Astrocyte of the hippocampus (primary cell): ENCODE measurements around the gene YIPF3.
A peak's percentile ranks its signal among the peaks of the same experiment; 100 is the strongest.
"Not testable (repeated sequence)": the region's sequence is repeated elsewhere in the genome, so short reads cannot be mapped to it uniquely, and the experiment has no call there.

Experiments
- DNase-seq: peaks from one replicate; pipeline ENCODE4 v3.0.0; 2011; ENCODE audit warnings: low read depth, low spot score

Gene YIPF3

DNA sequence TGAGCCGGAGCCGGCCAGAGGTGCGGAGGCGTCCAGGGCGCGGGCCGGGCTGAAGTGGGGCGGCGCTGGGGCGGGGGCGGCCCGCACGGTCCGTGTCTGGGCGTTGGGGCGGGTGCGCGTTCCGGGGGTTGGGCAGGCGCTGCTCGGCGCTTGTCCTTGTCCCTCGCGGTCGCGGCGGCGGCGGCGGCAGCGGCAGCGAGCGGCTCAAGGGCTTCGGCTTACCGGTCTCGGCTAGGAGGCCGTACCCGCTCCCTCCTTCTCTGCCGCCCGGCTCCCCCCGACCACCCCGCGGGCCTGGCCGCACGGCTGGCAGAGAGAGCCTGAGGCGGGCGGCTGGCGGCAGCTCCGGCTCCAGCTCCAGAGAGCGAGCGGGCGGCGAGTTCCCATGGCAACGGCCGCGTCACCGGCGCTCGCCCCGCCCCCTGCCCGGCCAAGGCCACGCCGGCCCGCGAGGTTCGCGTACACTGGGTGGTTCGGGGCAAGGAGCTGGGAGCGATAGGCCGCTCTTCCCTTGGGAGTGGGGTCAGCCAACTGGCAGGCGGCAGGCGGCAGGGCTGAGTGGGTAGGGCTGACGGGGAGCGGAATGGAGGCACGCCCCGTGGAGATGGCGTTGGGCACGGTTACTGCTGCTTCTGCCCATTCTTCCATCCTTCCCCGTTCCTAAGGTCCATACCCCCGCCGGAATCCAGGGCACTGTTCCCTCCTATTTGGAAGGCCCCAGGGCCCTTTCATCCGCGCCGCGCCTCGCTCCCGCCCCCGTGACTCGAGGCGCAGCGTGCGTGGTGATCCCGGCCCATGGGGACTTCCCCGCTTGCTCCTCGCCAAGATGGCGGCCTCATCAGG, 6.5 kb downstream of the YIPF3 start, which contains the start of gene LRRC73:
TSS of gene LRRC73 (minus strand) at position 363 of the 843 bp plus-strand sequence. CDS start 561 bp downstream, outside the sequence.
- peak; percentile 94 for DNase-seq

DNA sequence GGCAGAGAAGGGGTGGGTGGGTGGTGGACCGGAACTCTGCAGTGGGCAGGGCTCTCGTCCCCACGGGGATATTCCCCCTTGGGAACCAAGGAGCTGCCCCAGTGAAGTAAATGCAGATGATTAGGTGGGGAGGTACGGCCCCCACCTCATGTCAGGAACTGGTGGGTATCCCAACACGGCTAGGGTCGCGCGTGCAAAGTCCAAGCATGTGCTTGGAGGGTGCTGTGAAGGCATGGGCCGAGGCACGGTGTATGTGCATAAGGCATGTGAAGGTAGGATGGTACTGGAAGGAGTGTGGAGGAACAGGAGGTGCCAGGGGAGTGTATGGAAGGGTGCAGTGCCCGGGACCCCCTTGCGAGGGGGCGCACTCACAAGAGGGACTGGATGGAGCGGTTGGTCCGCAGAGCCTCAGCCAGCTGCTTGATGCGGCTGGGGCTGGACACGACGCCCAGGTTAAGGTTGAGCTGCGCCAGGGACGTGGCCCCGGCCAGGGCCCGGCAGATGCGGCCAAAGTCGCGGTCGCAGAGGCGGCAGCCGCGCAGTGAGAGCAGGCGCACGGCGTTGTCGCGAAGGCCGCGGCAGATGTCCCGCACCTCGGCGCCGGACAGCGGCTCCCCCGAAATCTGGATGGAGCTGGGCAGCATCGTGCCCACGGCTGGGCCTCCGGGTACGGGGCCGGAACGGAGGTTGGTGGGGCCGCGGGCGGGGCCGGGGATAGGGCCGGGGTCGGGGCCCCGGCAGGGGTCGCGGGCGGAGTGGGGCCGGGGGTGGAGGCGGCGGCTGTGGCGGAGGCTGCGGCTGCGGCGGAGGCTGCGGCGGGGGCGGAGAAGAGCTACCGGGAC, 7.4 kb downstream of the YIPF3 start:
- peak; percentile 32 for DNase-seq

DNA sequence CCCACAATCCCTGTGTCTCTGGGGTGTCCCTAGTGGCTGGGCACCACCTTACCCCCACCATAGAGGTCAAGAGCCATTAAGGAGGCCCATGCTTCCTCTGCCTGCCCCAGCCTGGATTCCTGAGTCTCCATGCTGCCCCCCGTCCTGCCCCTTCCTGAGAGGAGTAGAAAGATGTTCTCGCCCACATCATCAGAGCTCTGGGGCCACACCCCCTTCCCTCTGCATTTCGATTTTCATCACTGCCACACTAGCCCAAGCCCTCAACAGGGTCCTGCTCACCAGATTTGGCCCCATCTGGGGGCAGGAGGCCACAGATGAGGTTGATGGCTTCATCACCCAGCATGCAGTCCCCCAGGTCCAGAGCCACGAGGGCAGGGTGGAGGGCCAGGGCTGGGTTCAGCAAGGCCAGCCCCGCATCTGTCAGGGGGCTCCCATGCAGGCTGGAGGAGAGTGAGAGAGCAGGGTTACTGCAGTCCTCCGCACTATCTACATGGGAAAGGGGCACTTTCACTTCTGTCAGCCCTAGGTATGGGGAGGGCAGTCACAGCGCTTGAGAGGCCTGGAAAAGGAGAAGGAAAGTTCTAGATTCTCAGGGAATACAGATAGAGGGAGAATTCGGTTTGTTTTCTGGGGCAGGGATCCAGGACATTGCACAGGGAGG, 8.1 kb downstream of the YIPF3 start:
- DNase-seq: no peak

DNA sequence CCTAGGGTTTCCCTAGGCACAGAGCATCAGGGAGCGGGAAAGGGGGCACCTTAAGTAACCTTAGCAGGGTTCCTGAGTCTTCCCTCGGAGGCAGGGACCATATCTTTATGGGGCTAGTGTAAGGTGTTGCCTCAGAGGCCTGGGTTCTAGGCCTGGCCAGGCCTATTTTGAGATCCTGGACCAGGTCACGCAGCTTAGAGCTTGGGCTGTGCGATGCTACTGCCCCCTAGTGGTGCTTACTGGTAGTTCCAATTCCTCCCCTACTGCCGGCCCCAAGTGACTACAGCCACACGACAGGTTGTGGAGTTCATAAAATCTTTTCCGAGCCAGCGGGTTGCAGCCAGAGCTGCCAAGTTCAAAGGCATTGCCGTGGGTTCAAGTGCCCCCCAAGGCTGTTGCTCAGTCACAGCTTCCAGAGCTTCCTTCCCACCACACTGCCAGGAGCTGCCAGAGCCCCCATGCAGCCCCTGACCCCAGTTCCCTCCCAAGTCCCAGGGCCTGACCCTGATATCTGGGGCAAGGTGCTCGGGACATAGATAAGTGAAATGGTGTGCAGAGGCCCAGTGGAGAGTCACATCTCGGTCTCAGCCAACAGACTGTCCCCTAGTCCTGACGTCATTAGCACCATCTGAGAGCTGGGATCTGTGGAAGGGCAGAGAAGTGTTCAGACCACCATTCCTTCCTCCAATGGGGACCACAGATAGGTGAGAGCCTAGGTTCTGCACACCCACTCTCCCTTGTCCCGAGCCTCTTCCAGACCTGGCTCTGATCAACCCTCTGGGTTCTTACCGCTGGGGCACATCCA, 9.9 kb downstream of the YIPF3 start:
- peak; percentile 92 for DNase-seq

DNA sequence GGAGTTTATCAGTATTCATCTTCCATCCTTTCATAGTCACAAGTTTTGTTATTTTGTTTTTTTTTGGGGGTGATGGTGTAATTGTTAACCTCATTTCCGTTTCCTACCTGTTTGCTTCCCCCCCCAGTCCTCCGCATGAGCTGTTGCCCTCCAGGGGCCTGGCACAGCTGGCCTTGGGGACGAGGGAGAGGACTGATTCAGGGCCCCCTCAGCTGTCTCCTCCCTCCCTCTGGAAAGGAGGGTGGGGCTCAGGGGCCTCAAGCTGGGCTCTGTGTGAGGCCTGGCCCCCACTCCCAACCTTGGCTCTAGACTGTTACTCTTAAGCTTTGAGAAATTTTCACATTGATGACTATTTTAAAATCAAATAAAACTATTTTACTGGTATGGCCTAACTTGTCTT, 10.6 kb downstream of the YIPF3 start:
- DNase-seq: no peak

DNA sequence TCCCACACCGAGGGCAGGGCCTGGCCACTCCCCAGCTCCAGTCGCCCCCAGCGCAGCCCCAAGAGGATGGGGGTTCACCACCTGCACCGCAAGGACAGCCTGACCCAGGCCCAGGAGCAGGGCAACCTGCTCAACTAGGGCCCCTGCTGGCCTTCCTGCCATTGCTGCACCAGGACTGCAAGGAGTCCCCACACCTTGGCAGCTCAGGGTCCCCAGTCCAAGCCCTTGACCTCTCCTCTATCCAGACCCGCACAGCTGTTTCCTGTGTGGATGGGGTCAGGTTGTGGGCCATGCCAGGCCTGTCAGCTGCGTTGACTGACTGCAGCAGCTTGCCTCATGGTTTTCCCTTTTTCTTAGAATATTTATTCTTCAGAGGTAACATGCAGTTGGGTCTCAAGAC, 11.0 kb downstream of the YIPF3 start:
- DNase-seq: no peak

DNA sequence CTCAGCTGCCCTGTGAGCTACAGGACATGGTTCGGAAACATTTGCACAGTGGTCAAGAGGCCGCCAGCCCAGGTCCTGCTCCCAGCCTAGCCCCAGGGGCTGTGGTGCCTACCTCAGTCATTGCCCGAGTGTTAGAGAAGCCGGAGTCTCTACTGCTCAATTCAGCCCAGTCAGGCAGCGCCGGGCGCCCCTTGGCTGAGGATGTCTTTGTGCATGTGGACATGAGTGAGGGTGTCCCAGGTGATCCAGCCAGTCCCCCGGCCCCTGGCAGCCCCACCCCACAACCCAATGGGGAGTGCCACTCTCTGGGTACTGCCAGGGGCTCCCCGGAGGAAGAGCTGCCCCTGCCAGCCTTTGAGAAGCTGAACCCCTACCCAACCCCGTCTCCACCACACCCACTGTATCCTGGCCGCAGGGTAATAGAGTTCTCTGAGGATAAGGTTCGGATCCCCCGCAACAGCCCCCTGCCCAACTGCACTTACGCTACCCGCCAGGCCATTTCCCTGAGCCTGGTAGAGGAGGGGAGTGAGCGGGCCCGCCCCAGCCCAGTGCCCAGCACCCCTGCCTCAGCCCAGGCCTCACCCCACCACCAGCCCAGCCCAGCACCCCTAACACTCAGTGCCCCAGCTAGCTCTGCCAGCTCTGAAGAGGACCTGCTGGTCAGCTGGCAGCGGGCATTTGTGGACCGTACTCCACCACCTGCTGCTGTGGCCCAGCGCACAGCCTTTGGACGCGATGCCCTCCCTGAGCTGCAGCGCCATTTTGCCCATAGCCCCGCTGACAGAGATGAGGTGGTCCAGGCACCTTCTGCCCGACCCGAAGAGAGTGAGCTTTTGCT, 11.8 kb downstream of the YIPF3 start:
- DNase-seq: no peak

DNA sequence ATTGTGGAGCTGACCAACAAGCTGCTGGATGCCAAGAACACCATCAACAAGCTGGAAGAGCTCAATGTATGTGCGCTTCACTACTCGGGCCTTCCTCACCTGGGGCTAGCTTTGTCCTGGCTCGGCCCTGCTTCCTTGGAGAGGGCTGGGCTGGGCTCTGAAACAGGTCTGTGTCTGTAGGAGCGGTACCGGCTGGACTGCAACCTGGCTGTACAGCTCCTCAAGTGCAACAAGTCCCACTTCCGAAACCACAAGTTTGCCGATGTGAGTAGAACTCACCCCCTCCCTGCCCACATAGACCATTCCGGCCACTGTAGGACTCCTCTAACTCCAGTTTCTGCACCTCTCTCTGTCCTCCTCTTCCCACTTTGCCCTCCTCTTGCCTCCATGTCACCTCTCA, 13.3 kb downstream of the YIPF3 start:
- no peak for DNase-seq

DNA sequence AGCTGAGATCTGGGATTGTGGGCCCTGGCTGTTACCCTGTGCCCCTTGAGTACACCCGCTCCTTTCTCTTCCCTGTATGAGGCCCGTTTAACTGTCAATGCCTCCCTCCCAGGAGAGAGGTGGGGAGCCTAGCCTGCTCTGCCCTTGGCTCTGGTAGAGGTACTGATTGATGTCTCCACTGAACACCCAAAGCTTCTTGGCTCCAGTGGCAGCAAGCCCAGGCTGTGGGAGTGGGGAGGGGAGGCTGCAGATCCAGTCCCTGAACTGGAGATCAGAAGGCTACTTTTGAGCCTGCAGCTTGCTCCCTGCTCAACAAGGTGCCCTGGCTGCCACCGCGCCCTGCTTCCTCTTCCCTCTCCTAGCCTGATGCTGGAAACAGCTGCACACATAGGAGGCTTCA, 14.1 kb downstream of the YIPF3 start:
- no peak for DNase-seq

DNA sequence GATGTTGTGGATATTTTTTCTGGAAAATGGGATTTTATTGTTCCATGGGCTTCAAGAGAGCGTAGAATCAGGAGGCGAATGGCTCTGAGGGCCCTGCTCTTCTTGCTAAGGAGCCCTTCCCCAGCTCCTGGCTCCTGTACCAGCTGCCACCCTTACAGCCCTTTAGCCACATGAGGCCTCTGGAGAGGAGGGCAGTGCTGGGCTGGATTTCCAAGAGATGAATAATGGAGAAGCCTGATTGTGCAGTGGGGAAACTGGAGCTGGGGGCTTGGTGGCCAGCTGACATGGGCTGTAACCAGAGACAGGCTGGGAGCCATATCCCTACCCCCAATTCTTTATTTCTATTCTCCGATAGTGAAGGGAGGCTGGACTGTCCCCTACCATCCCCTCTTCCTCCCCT, 15.8 kb downstream of the YIPF3 start:
- DNase-seq: no peak

DNA sequence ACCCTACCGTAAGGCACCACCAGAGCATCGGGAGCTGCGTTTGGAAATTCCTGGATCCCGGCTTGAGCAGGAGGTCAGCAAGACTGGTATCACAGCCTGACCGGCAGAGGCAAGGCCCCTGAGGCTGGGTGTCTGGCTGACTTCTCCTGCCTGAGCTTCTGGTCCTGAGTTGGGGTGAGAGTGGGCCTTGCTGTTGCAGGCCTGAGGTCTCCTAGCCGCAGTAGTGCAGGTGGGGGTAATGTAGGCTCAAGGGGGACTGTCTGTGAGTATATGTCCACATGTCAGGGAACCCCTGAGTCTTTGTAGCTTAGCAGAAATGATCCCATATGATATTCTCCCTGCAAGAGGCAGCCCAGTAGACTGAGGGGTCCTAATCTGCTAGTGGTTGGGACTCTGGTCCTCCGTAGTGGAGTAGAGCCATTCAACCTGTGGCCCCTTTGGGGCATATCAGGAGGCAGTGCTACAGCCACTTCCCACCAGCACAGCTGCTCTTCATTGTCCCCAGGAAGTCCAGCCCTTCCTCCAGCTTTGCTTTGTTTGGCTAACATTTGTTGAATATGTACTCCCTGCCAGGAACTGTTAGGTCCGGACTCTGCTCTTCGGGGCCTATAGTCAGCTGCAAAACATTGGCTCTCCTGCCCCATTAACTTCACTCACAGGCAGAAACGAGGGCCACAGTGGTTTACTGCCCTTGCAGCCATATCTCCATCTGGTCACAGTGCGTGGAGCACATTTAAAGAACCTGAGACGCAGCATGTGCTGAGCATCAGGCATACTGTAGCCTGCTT, 17.5 kb downstream of the YIPF3 start:
- no peak for DNase-seq

DNA sequence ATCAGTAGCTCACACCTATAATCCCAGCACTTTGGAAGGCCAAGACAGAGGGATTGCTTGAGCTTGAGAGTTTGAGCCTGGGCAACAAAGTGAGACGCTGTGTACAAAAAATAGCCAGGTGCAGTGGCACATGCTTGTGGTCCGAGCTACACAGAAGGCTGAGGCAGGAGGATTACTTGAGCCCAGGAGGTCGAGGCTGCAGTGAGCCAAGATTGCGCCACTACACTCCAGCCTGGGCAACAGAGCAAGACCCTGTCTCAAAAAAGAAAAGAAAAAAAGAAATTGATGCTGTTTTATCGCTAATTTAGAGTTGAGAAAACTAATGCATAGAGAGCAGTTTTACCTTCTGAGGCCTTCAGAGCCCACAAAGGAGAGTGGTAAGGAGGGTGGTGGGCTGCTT, 18.4 kb downstream of the YIPF3 start:
- not testable (repeated sequence) for DNase-seq

DNA sequence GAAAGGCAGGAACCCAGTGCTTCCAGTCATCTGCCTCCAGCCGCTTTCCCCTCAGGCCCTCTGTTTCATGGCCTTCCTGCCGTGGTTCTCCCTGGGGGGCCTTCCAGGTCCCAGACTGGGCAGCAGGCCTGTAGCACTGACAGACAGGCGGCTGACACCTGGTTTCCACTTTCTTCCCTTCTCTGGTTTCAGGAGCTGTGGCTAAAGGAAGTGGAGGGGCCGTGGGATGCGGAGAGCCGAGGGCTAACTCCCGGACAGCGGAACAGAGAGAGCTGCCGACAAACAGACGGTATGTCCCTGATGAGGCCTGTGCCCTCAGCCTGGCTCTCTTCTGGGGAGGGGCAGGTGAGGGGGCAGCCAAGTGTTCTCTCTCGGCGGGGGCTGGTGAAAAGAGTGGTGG, 19.0 kb downstream of the YIPF3 start:
- no peak for DNase-seq

DNA sequence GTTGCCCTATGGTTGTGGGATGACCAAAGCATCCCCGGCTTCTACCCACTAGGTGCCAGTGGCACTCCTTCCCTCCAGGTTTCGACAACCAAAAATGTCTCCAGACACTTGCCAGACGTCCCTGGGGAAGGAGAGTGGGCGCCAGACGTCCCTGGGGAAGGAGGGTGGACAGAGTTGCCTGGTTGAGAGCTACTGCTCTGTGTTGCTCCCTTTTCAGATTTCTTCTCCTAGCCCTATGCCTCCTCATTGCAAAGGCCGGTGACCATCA, 19.7 kb downstream of the YIPF3 start:
- no peak for DNase-seq

DNA sequence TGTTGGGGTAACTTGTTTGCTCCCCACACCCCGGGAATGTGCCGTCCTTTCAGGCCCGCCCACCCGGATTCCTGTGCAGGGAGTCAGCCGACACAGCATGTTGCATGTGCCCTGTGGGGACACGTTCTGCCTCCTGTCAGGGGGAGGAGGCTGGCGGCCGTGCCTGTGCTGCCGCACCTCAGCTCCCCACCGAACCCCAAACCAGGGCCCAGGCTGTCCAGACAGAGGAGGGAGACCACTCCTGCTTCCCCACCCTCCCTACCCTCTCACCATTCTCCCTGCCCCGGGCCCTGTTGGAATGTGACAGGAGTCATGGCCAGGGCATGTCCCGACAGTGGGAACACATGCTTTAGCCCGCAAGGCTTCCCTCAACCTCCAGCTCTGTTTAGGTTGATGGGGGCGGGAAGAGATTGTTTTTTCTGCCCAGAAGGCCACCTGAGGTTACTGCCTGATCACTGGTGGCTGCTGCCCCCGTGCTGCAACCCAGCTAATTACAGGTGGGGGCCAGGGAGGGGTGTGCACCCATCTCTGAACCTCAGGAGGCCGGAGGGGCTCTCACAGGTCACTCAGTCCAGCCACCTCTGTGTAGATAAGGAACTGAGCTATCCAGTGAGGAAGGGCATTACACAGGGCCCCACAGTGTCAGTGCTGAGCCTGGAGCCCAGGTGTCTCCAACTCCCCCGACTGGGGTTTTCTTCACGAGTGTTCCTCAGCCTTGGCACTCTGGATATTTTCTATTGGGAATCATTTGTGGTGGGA, 20.2 kb downstream of the YIPF3 start:
- peak; percentile 76 for DNase-seq

DNA sequence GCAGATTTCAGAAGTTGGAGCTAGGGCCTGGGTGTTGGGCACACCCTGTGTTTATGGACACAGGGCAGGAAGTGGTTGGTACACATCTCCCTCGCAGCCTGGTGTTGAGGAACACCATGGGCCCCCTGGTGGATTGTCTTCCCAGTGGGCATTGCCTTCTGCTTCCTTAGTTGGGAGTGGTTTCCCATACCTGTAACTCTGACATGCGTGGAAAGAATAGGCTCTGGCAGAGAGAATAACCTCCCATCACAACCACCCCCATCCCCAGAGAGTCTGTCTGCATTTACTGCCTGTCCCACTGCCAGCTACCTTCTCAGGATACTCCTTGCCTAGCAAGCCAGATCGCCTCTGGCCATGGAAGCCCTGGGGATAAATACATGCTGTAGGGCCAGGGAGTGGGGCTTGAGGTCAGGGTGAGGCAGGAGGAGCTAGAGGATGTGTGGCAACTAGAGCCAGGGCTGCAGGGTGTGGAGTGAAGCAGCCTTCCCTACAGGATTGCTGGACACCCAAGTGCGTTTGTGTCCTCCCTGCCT, 21.3 kb downstream of the YIPF3 start:
- DNase-seq: no peak

DNA sequence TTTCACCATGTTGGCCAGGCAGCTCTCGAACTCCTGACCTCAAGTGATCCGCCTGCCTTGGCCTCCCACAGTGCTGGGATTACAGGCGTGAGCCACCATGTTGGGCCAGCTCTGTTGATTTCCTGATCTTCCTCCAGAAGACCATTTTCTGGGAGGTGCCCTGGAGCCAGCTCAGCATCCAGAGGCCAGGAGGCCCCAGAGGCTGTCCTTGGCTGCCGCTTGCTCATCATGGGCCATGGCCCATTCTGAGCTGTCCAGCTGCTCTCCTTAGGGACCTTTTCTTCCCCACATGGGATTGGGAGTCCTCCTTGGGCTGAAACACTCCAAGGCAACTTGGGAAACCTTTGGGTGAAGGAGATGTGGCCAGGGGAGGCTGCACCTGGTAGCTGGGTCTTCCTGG, 22.0 kb downstream of the YIPF3 start:
- DNase-seq: no peak

DNA sequence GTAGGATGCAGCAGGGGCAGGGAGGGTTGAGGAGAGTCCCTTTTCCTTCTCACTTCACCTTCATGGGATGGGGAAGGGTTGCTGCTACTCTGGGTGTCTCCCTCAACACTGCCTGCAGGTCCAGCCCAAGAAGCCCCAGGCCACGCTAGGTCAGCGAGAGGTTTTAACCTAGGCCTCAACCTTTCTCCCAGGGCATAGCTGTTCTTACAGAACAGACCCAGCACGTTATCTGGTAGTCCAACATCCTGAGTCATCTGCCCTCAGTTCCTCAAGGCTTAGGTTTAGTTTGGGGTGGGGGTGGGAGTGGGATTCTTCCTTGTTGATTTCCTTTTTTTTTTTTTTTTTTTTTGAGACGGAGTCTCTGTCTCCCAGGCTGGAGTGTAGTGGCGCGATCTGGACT, 22.4 kb downstream of the YIPF3 start:
- DNase-seq: no peak

DNA sequence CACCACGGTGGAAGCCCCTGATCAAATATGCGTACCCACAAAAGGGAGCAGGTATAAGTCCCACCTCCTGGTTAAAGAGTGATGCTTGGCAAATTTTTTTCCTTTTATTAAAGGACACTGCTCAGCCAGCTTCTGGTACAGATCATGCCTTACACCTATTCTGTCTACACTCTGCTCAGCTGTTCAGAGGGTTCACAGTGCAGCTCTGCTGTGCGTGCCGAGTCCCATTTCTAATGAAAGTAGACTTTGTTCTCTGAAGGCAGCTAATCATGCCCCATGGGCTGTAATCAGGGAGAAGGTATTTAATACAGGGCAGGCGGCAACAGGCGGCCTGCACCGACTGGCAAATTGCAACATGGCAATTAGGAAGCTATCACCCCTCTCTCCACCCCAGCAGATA, 22.9 kb downstream of the YIPF3 start:
- DNase-seq: no peak
